ENCODE data around the gene ZBBX. TPM values are rescaled to one million over a fixed set of nuclear protein-coding genes. Genes with fewer than 3 reads are reported as not detected.

The ZBBX gene
- polyA plus RNA-seq, 6 donors from 2014 or later, result not detected

DNA sequence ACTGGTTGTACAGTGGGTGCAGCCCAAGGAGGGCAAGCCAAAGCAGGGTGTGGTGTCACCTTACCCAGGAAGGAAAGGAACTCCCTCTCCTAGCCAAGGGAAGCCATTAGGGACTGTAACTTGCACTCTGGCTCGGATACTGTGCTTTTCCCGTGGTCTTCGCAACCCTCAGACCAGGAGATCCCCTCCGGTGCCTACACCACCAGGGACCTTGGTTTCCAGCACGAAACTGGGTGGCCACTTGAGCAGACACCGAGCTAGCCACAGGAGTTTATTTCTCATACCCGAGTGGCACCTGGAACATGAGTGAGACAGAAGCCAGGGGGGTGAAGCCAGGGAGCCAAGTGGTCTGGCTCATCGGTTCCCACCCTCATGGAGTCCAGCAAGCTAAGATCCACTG lies 90.7 kb downstream of the ZBBX start:
- no peak overlapping the region for H3K27ac Mint-ChIP-seq
- H3K9me3 Mint-ChIP-seq, result peaks cover 0 to 17% (median 3%) of the 10 kb centered on the region in 7 donors
- DNase-seq (no peak), ATAC-seq (ENCODE audit: low read depth in 2 of 2) (no peak)
- no peaks in the 10 kb centered on the region for H3K27me3 Mint-ChIP-seq
- no peaks in the 10 kb centered on the region for H3K36me3 Mint-ChIP-seq
- H3K4me3 Mint-ChIP-seq, result no peak overlapping the region
- no peaks in the 10 kb centered on the region for H3K4me1 Mint-ChIP-seq

GRCh38 chr3:167288737-167289136 lies 91.4 kb downstream of the ZBBX start:
- no peaks in the 10 kb centered on the region for H3K4me1 Mint-ChIP-seq
- DNase-seq (no peak), ATAC-seq (ENCODE audit: low read depth in 2 of 2) (no peak)
- H3K27ac Mint-ChIP-seq, result no peak overlapping the region
- H3K36me3 Mint-ChIP-seq, result no peaks in the 10 kb centered on the region
- H3K27me3 Mint-ChIP-seq, result no peaks in the 10 kb centered on the region
- peaks cover 0 to 17% (median 2%) of the 10 kb centered on the region in 7 donors for H3K9me3 Mint-ChIP-seq
- H3K4me3 Mint-ChIP-seq, result no peak overlapping the region

- Mint-ChIP-seq H3K9me3 (peaks cover 0 to 17% (median 2%) of the 10 kb centered on the region in 7 donors), H3K27me3 (no peaks in the 10 kb centered on the region), H3K36me3 (no peaks in the 10 kb centered on the region), H3K4me3 (no peak overlapping the region), H3K4me1 (no peaks in the 10 kb centered on the region), H3K27ac (no peak overlapping the region)
- DNase-seq (no peak), ATAC-seq (ENCODE audit: low read depth in 2 of 2) (no peak)
These were observed 92.8 kb downstream of the ZBBX start for GRCh38 chr3:167287308-167287707.

- Mint-ChIP-seq H3K36me3 (no peaks in the 10 kb centered on the region), H3K27ac (no peak overlapping the region)
These were observed 105.8 kb downstream of the ZBBX start for GRCh38 chr3:167274141-167274874.

GRCh38 chr3:167253037-167253436 lies 127.1 kb downstream of the ZBBX start:
- Mint-ChIP-seq H3K36me3 (no peaks in the 10 kb centered on the region), H3K27me3 (no peaks in the 10 kb centered on the region), H3K4me1 (no peaks in the 10 kb centered on the region), H3K9me3 (no peaks in the 10 kb centered on the region), H3K4me3 (no peak overlapping the region), H3K27ac (no peak overlapping the region)
- DNase-seq (no peak), ATAC-seq (ENCODE audit: low read depth in 2 of 2) (no peak)

More at GRCh38 chr3:167274141-167274874, 105.8 kb downstream of the ZBBX start:
- H3K4me1 Mint-ChIP-seq, result no peaks in the 10 kb centered on the region
- ATAC-seq (ENCODE audit: low read depth in 2 of 2) (no peak), DNase-seq (no peak)
- peaks cover 0 to 8% (median 5%) of the 10 kb centered on the region in 7 donors for H3K9me3 Mint-ChIP-seq
- peaks cover 0 to 5% (median 0%) of the 10 kb centered on the region in 3 donors for H3K27me3 Mint-ChIP-seq
- no peak overlapping the region for H3K4me3 Mint-ChIP-seq

DNA sequence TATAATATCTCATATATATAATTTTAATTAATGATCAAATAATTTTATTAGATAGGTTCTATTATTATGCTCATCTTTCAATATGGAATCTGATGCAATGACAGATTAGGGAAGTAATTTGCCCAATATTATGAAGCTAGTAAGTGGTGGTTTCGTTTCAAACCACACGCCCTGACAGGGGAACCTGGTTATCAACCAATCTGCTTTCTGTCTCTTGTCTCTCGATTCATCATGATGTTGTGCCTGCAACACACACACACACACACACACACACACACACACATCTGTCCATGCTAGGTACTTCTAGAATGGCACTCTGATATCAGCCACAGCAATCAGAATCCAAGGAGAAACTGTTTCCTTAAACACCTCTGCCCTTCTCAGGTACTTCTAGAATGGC lies 128.4 kb downstream of the ZBBX start:
- H3K4me3 Mint-ChIP-seq, result no peak overlapping the region
- peaks cover 0 to 4% (median 0%) of the 10 kb centered on the region in 7 donors for H3K9me3 Mint-ChIP-seq
- ATAC-seq (ENCODE audit: low read depth in 2 of 2), result no peak
- H3K27ac Mint-ChIP-seq, result no peak overlapping the region
- no peaks in the 10 kb centered on the region for H3K27me3 Mint-ChIP-seq
- H3K4me1 Mint-ChIP-seq, result no peaks in the 10 kb centered on the region
- DNase-seq, result no peak
- H3K36me3 Mint-ChIP-seq, result no peaks in the 10 kb centered on the region

DNA sequence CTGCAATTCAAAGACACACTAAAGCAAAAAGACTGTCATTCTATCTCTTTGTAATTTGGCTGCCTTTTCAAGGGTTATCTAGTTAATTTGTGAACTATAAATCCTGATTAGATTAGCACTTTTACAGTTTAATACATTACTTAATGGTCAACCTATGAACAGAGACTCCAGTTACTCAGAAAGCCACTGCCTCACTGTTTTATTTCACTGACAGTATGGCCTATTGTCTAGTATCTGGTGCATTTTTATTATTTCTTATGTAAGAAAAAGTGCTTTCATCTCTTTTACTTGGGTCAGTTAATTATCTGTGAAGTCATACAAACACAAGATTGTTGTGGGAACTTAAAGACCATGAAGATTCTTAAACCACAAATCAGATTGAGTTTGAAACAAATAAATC lies 133.8 kb downstream of the ZBBX start:
- DNase-seq (no peak), ATAC-seq (ENCODE audit: low read depth in 2 of 2) (no peak)
- Mint-ChIP-seq H3K27ac (no peak overlapping the region), H3K27me3 (no peaks in the 10 kb centered on the region), H3K9me3 (peaks cover 0 to 6% (median 0%) of the 10 kb centered on the region in 7 donors), H3K36me3 (no peaks in the 10 kb centered on the region), H3K4me3 (no peak overlapping the region), H3K4me1 (no peaks in the 10 kb centered on the region)

DNA sequence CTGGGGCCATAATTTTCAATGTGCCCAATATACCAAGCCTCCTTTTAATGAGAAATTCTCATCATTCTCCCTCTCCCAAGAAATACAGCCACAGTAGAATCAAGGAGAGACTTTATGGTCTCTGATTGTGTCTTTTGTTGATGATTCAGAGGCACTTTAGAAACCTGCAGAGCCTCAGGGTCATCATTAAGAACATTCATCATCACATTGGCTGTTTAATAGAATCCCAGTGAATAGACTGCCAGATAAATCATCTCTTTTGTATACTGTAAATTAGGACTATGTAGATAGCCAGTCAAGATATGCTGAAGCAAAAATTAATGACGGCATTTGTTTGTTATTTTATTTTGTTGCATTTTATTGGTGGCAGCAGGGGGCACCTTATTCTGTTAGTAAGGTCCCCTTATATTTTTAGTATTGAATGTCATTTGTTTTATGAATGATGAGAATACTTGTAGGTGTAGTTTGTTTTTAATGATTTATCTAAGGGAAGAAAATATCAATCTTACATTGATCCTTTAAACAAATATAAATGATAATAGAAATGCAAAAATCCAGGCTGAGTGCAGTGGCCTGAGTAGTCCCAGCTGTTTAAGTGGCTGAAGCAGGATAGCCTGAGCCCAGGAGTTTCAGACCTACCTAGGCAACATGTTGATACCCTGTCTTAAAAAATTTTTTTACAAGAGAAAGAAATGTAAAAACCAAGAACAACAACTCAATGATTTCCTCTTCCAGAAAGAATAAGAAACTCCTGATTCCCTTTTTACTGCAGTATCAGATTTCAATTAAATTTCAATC lies 138.8 kb downstream of the ZBBX start:
- Mint-ChIP-seq H3K4me1 (no peaks in the 10 kb centered on the region), H3K36me3 (no peaks in the 10 kb centered on the region), H3K4me3 (no peak overlapping the region), H3K27me3 (no peaks in the 10 kb centered on the region), H3K9me3 (peaks cover 0 to 6% (median 0%) of the 10 kb centered on the region in 7 donors), H3K27ac (no peak overlapping the region)
- DNase-seq (no peak), ATAC-seq (ENCODE audit: low read depth in 2 of 2) (no peak)

- DNase-seq (no peak), ATAC-seq (ENCODE audit: low read depth in 2 of 2) (no peak)
- no peak overlapping the region for H3K27ac Mint-ChIP-seq
- H3K27me3 Mint-ChIP-seq, result no peaks in the 10 kb centered on the region
- peaks cover 0 to 9% (median under 1%) of the 10 kb centered on the region in 7 donors for H3K9me3 Mint-ChIP-seq
- no peaks in the 10 kb centered on the region for H3K4me1 Mint-ChIP-seq
- no peaks in the 10 kb centered on the region for H3K36me3 Mint-ChIP-seq
- H3K4me3 Mint-ChIP-seq, result no peak overlapping the region
These were observed 152.0 kb downstream of the ZBBX start for GRCh38 chr3:167228135-167228534.

- no peak for ATAC-seq (ENCODE audit: low read depth in 2 of 2)
These were observed 154.3 kb downstream of the ZBBX start for GRCh38 chr3:167225821-167226220.

GRCh38 chr3:167209011-167209410 lies 171.1 kb downstream of the ZBBX start:
- peaks cover 0 to 5% (median 0%) of the 10 kb centered on the region in 3 donors for H3K27me3 Mint-ChIP-seq
- no peaks in the 10 kb centered on the region for H3K4me1 Mint-ChIP-seq
- H3K36me3 Mint-ChIP-seq, result no peaks in the 10 kb centered on the region
- no peak overlapping the region for H3K27ac Mint-ChIP-seq
- no peak for DNase-seq
- peaks cover 0 to 16% (median 6%) of the 10 kb centered on the region in 7 donors for H3K9me3 Mint-ChIP-seq
- H3K4me3 Mint-ChIP-seq, result no peak overlapping the region
- no peak for ATAC-seq (ENCODE audit: low read depth in 2 of 2)

More at GRCh38 chr3:167225821-167226220, 154.3 kb downstream of the ZBBX start:
- Mint-ChIP-seq H3K4me1 (no peaks in the 10 kb centered on the region), H3K27me3 (no peaks in the 10 kb centered on the region), H3K36me3 (no peaks in the 10 kb centered on the region), H3K4me3 (no peak overlapping the region), H3K9me3 (peaks cover 0 to 9% (median 7%) of the 10 kb centered on the region in 7 donors), H3K27ac (no peak overlapping the region)
- no peak for DNase-seq

DNA sequence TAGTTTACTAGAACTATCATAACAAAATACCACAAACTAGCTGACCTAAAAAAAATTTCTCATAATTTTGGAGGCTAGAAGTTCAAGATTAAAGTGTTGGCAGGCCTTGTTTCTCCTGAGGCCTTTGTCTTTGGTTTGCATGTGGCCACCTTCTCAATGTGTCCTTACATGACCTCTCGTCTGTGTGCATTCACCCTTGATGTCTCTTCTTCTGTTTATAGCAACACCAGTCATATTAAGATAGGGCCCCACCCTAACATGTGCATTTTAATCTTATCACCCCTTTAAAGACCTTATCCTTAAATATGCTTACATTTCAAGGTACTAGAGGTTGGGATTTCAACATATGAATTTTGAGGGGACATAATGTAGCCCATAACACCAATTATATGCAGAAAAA lies 177.0 kb downstream of the ZBBX start:
- Mint-ChIP-seq H3K9me3 (peaks cover 0 to 10% (median 4%) of the 10 kb centered on the region in 7 donors), H3K4me1 (no peaks in the 10 kb centered on the region), H3K27me3 (no peaks in the 10 kb centered on the region), H3K4me3 (no peak overlapping the region), H3K27ac (no peak overlapping the region), H3K36me3 (no peaks in the 10 kb centered on the region)
- DNase-seq (no peak), ATAC-seq (ENCODE audit: low read depth in 2 of 2) (no peak)

DNA sequence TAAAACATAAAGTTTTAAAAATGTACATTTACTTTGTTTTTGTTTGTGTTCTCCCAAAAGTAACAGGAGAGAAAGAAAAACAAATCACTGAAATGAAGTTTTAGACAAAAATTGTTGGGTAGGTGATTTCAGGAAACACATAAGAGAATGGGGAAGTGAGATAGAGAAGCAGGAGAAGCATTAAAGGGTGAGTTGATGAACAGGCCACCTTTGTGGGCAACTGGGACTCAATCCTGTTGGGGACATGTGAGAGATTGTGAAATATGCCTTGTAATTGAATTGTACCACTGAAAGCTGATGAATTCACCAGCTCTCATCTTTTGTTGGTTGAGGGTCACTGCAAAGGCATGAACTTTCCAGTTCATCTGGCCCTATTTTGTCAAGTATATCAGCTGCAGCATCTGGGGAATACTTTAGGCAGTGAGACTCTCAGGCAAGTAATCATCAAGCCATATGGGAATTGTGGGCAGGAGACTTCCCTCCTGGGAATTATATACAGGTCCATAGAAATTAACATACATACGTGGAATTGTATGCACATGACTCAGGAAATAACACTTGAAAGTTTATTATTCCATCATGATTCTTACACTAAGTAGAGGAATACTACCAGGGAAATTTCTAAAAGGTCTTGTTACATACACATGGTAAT lies 181.0 kb downstream of the ZBBX start:
- H3K27ac Mint-ChIP-seq, result no peak overlapping the region
- no peaks in the 10 kb centered on the region for H3K4me1 Mint-ChIP-seq
- H3K4me3 Mint-ChIP-seq, result no peak overlapping the region
- H3K27me3 Mint-ChIP-seq, result no peaks in the 10 kb centered on the region
- DNase-seq (no peak), ATAC-seq (ENCODE audit: low read depth in 2 of 2) (no peak)
- no peaks in the 10 kb centered on the region for H3K36me3 Mint-ChIP-seq
- H3K9me3 Mint-ChIP-seq, result peaks cover 0 to 5% (median 0%) of the 10 kb centered on the region in 7 donors

Data from naive B cell (primary cell).